GM23338 (cell line): ENCODE measurements around the gene NUP160. TPM values are rescaled to one million over a fixed set of nuclear protein-coding genes. Genes with fewer than 3 reads are reported as not detected.

ENCODE experiments used
- ATAC-seq: fragments of 200-7000 bp; cut with Tn5 transposase; 3 replicates; pipeline ENCODE4 v1.9.1; 2020
- DNase-seq: peaks from one replicate; pipeline ENCODE4 v3.0.0-alpha.2; 2015; ENCODE audit warnings: low spot score
- H2AFZ ChIP-seq: fragments of 200-600 bp; sonication (generic); 2 replicates; pipeline ENCODE4 v1.8.0; 2016; ENCODE audit warnings: antibody characterized with exemption, mild to moderate bottlenecking, moderate library complexity
- H3F3A ChIP-seq: fragments of 200-600 bp; sonication (generic); replicated peaks from 2 replicates; pipeline ENCODE4 v1.8.0; 2017; ENCODE audit warnings: antibody characterized with exemption, mixed run types, low read depth
- H3K27ac ChIP-seq: fragments of 200-600 bp; sonication (generic); 2 replicates; pipeline ENCODE4 v1.6.1; 2016; ENCODE audit warnings: low read depth
- H3K27me3 ChIP-seq: fragments of 200-600 bp; sonication (generic); 2 replicates; pipeline ENCODE4 v1.8.0; 2016; ENCODE audit warnings: mild to moderate bottlenecking, mixed run types, moderate library complexity; ENCODE audit not compliant: insufficient read depth
- H3K36me3 ChIP-seq: fragments of 200-600 bp; sonication (generic); 2 replicates; pipeline ENCODE4 v1.8.0; 2016; ENCODE audit warnings: mild to moderate bottlenecking; ENCODE audit not compliant: insufficient read depth
- H3K4me1 ChIP-seq: fragments of 200-600 bp; sonication (generic); 2 replicates; pipeline ENCODE4 v1.8.0; 2016; ENCODE audit warnings: mild to moderate bottlenecking, moderate library complexity; ENCODE audit not compliant: insufficient read depth
- H3K4me2 ChIP-seq: fragments of 200-600 bp; sonication (generic); 2 replicates; pipeline ENCODE4 v1.7.1; 2017; ENCODE audit warnings: mixed run types
- H3K4me3 ChIP-seq: fragments of 200-600 bp; sonication (generic); 2 replicates; pipeline ENCODE4 v1.6.1; 2016; ENCODE audit warnings: mixed run types
- H3K79me2 ChIP-seq: fragments of 200-600 bp; sonication (generic); replicated peaks from 2 replicates; pipeline ENCODE4 v1.8.0; 2017; ENCODE audit warnings: mild to moderate bottlenecking; ENCODE audit not compliant: insufficient read depth
- H3K9me2 ChIP-seq: fragments of 200-600 bp; sonication (generic); 2 replicates; pipeline ENCODE4 v1.8.0; 2017; ENCODE audit not compliant: insufficient read depth
- H4K20me1 ChIP-seq: fragments of 200-600 bp; sonication (generic); replicated peaks from 2 replicates; pipeline ENCODE4 v1.8.0; 2017; ENCODE audit warnings: mild to moderate bottlenecking; ENCODE audit not compliant: insufficient read depth
- H3K27ac Mint-ChIP-seq: 2 replicates; pipeline ENCODE4 v1.8.0; 2020; ENCODE audit warnings: inconsistent platforms, mild to moderate bottlenecking, moderate library complexity, mixed read lengths
- H3K27me3 Mint-ChIP-seq: 3 replicates; pipeline ENCODE4 v1.8.0; 2022; ENCODE audit warnings: low read depth, mild to moderate bottlenecking, moderate library complexity, mixed read lengths, inconsistent platforms; ENCODE audit not compliant: insufficient read depth, poor library complexity
- H3K36me3 Mint-ChIP-seq: 3 replicates; pipeline ENCODE4 v1.8.0; 2021; ENCODE audit warnings: low read depth, mild to moderate bottlenecking, inconsistent platforms, moderate library complexity, mixed read lengths
- H3K4me1 Mint-ChIP-seq: 3 replicates; pipeline ENCODE4 v1.8.0; 2020; ENCODE audit warnings: mild to moderate bottlenecking, inconsistent platforms, mixed read lengths
- H3K4me3 Mint-ChIP-seq: 3 replicates; pipeline ENCODE4 v1.8.0; 2021; ENCODE audit warnings: moderate library complexity, mild to moderate bottlenecking, inconsistent platforms, mixed read lengths
- H3K9me3 Mint-ChIP-seq: 3 replicates; pipeline ENCODE4 v1.8.0; 2020; ENCODE audit warnings: moderate library complexity, mild to moderate bottlenecking, inconsistent platforms, mixed read lengths
- CREB1 ChIP-seq: fragments of 250-450 bp; sonication (Bioruptor Pico); IDR thresholded peaks from 2 replicates; pipeline ENCODE4 v1.5.0; 2020; ENCODE audit warnings: low read depth, mild to moderate bottlenecking, moderate library complexity
- ETS1 ChIP-seq: IDR thresholded peaks from 2 replicates; pipeline ENCODE4 v1.6.1; 2016; ENCODE audit warnings: antibody characterized with exemption
- EZH2 ChIP-seq: fragments of 200-600 bp; sonication (generic); IDR thresholded peaks from one replicate; pipeline ENCODE4 v1.8.0; 2017; ENCODE audit warnings: antibody characterized with exemption, mild to moderate bottlenecking, low read depth; ENCODE audit not compliant: unreplicated experiment
- EZH2phosphoT487 ChIP-seq: fragments of 200-600 bp; sonication (generic); IDR thresholded peaks from one replicate; pipeline ENCODE4 v1.8.1; 2018; ENCODE audit warnings: antibody characterized with exemption; ENCODE audit not compliant: unreplicated experiment
- JUNB ChIP-seq: IDR thresholded peaks from one replicate; pipeline ENCODE4 v1.6.1; 2016; ENCODE audit warnings: antibody characterized with exemption; ENCODE audit not compliant: unreplicated experiment
- NANOG ChIP-seq: IDR thresholded peaks from 2 replicates; pipeline ENCODE4 v1.6.1; 2016; ENCODE audit warnings: antibody characterized with exemption, borderline replicate concordance
- POLR2AphosphoS5 ChIP-seq: IDR thresholded peaks from 2 replicates; pipeline ENCODE4 v1.6.1; 2016; ENCODE audit warnings: antibody characterized with exemption, low read depth
- REST ChIP-seq: IDR thresholded peaks from one replicate; pipeline ENCODE4 v1.6.1; 2018; ENCODE audit warnings: antibody characterized with exemption; ENCODE audit not compliant: unreplicated experiment
- STAT1 ChIP-seq: IDR thresholded peaks from one replicate; pipeline ENCODE4 v1.6.1; 2016; ENCODE audit warnings: antibody characterized with exemption; ENCODE audit not compliant: unreplicated experiment
- ZNF114 ChIP-seq: fragments of 250-450 bp; sonication (Bioruptor Pico); IDR thresholded peaks from 2 replicates; pipeline ENCODE4 v1.5.0; 2020; ENCODE audit warnings: mild to moderate bottlenecking, moderate library complexity
- ZNF331 ChIP-seq: fragments of 250-450 bp; sonication (Bioruptor Pico); IDR thresholded peaks from 2 replicates; pipeline ENCODE4 v1.5.0; 2020; ENCODE audit warnings: low read depth, mild to moderate bottlenecking, moderate library complexity
- ZNF462 ChIP-seq: fragments of 250-450 bp; sonication (Bioruptor Pico); IDR thresholded peaks from 2 replicates; pipeline ENCODE4 v1.5.0; 2020; ENCODE audit warnings: mild to moderate bottlenecking, moderate library complexity
- polyA plus RNA-seq: library from polyadenylated mRNA; unstranded; fragments of >200 nt; fragmentation: Nextera tagmentation; extraction: Ambion mirVana; gene quantifications from 2 replicates; pipeline ENCODE4 v1.2.1, GENCODE V29; 2016
- total RNA-seq: library from RNA; depleted of rRNA; stranded (reverse); fragments of >200 nt; shearing (Covaris generic); gene quantifications from 2 replicates; pipeline ENCODE4 v1.2.3, GENCODE V29; 2014
- TF ChIP-seq, protein P1 (sequence below), 2 experiments: fragments of 200-600 bp in 1 of 2; sonication (generic) in 1 of 2; conservative IDR thresholded peaks; 2 replicates each; pipeline versions ENCODE4 v1.5.1 to v1.6.1; 2016 to 2017; ENCODE audit warnings: antibody characterized with exemption in 2 of 2, low read depth in 2 of 2, mild to moderate bottlenecking in 2 of 2, moderate library complexity in 1 of 2

NUP160 gene
- total and polyA plus RNA-seq, 2 experiments from 2014 or later, result 41.2 to 101 TPM

GRCh38 chr11:47879259-47880158, 31.4 kb upstream of the NUP160 start:
- Histone ChIP-seq H3F3A (no peaks in the 10 kb centered on the region), H3K9me2 (no peaks in the 10 kb centered on the region), H3K4me2 (no peak overlapping the region), H3K36me3 (peaks cover 13% of the 10 kb centered on the region; the same call in 1 of the 2 replicates), H3K27me3 (no peaks in the 10 kb centered on the region), H3K4me1 (no peaks in the 10 kb centered on the region), H3K79me2 (no peaks in the 10 kb centered on the region), H3K27ac (no peak overlapping the region), H3K4me3 (no peak overlapping the region), H4K20me1 (no peaks in the 10 kb centered on the region), H2AFZ (no peak overlapping the region)
- no peak for TF ChIP-seq POLR2AphosphoS5
- TF ChIP-seq ZNF114, result no peak
- no peak for TF ChIP-seq EZH2phosphoT487
- TF ChIP-seq CREB1 (CRISPR knock-in tag), result no peak
- no peak for TF ChIP-seq STAT1
- TF ChIP-seq NANOG, result no peak
- TF ChIP-seq JUNB, result no peak
- TF ChIP-seq ZNF331 (CRISPR knock-in tag), result no peak
- TF ChIP-seq REST, result no peak
- no peak for TF ChIP-seq EZH2
- TF ChIP-seq ZNF462 (CRISPR knock-in tag), result no peak
- TF ChIP-seq, protein P1, sequence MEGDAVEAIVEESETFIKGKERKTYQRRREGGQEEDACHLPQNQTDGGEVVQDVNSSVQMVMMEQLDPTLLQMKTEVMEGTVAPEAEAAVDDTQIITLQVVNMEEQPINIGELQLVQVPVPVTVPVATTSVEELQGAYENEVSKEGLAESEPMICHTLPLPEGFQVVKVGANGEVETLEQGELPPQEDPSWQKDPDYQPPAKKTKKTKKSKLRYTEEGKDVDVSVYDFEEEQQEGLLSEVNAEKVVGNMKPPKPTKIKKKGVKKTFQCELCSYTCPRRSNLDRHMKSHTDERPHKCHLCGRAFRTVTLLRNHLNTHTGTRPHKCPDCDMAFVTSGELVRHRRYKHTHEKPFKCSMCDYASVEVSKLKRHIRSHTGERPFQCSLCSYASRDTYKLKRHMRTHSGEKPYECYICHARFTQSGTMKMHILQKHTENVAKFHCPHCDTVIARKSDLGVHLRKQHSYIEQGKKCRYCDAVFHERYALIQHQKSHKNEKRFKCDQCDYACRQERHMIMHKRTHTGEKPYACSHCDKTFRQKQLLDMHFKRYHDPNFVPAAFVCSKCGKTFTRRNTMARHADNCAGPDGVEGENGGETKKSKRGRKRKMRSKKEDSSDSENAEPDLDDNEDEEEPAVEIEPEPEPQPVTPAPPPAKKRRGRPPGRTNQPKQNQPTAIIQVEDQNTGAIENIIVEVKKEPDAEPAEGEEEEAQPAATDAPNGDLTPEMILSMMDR (conservative IDR thresholded peaks at IDR 0.05; ENCODE audit: low read depth in 2 of 2), result no peak
- TF ChIP-seq ETS1, result no peak
- Mint-ChIP-seq H3K4me3 (no peak overlapping the region), H3K27ac (no peak overlapping the region), H3K36me3 (peaks cover 15% of the 10 kb centered on the region), H3K27me3 (peaks cover 7% of the 10 kb centered on the region), H3K9me3 (peaks cover 37% of the 10 kb centered on the region), H3K4me1 (no peaks in the 10 kb centered on the region)
- DNase-seq (no peak), ATAC-seq (no peak)
